Caco-2 (cell line): ENCODE data around the gene SLC25A31. TPM values are rescaled to one million over a fixed set of nuclear protein-coding genes. Genes with fewer than 3 reads are reported as not detected.

ENCODE experiments used
- BruUV-seq: library from RNA; stranded (reverse); fragments of 400-500 nt; replicated peaks from 2 replicates; lab custom pipeline; 2021; lab: Mats Ljungman, UMichigan
- CTCF ChIA-PET: fragments of 300-600 bp; sonication (Branson Sonifier 250); formaldehyde crosslinking; loops from one replicate; lab custom pipeline; 2022; ENCODE audit warnings: antibody characterized with exemption; lab: Charles Lee
- POLR2A ChIA-PET: fragments of 300-600 bp; sonication (Branson Sonifier 250); formaldehyde crosslinking; loops from one replicate; lab custom pipeline; 2022; ENCODE audit warnings: antibody characterized with exemption; lab: Charles Lee
- DNase-seq, 2 experiments: peaks; one replicate each; pipeline versions ENCODE4 v3.0.0 to v3.0.0-alpha.2; 2020 to 2022
- H3K27me3 ChIP-seq: replicated peaks from 2 replicates; pipeline ENCODE4 v1.6.0; 2011; ENCODE audit warnings: low read length; ENCODE audit not compliant: control insufficient read depth, insufficient read depth
- H3K36me3 ChIP-seq: 2 replicates; pipeline ENCODE4 v1.5.1; 2011; ENCODE audit warnings: low read length; ENCODE audit not compliant: control insufficient read depth, insufficient read depth
- H3K4me1 ChIP-seq: fragments of 250-450 bp; sonication (Bioruptor Pico); 2 replicates; pipeline ENCODE4 v1.5.1; 2020; ENCODE audit warnings: mild to moderate bottlenecking
- H3K4me3 ChIP-seq: 2 replicates; pipeline ENCODE4 v1.5.1; 2011; ENCODE audit warnings: low read depth, mild to moderate bottlenecking, control low read depth, low read length
- H3K9me3 ChIP-seq: fragments of 250-450 bp; sonication (Bioruptor Pico); 2 replicates; pipeline ENCODE4 v1.5.1; 2020; ENCODE audit warnings: mild to moderate bottlenecking, moderate library complexity
- H3K27ac Mint-ChIP-seq: one replicate; pipeline ENCODE4 v1.8.0; 2022; ENCODE audit warnings: mixed read lengths; ENCODE audit not compliant: unreplicated experiment
- H3K27me3 Mint-ChIP-seq: one replicate; pipeline ENCODE4 v1.8.0; 2022; ENCODE audit warnings: mixed read lengths; ENCODE audit not compliant: insufficient read depth, unreplicated experiment
- H3K36me3 Mint-ChIP-seq: one replicate; pipeline ENCODE4 v1.8.0; 2022; ENCODE audit warnings: mild to moderate bottlenecking, mixed read lengths; ENCODE audit not compliant: insufficient read depth, unreplicated experiment
- H3K4me1 Mint-ChIP-seq: one replicate; pipeline ENCODE4 v1.8.0; 2022; ENCODE audit warnings: low read depth, mixed read lengths; ENCODE audit not compliant: unreplicated experiment
- H3K4me3 Mint-ChIP-seq: one replicate; pipeline ENCODE4 v1.8.0; 2022; ENCODE audit warnings: mild to moderate bottlenecking, moderate library complexity, mixed read lengths; ENCODE audit not compliant: unreplicated experiment
- H3K9me3 Mint-ChIP-seq: one replicate; pipeline ENCODE4 v1.8.0; 2022; ENCODE audit warnings: mixed read lengths; ENCODE audit not compliant: unreplicated experiment
- CTCF ChIP-seq, 2 experiments: fragments of 200-600 bp in 1 of 2; IDR thresholded peaks; 1 replicate in 1 of 2; 2 replicates in 1 of 2; pipeline versions ENCODE4 v1.5.1 to v1.8.0; 2011 to 2022; ENCODE audit warnings: antibody characterized with exemption in 1 of 2, control low read depth in 1 of 2, inconsistent platforms in 1 of 2, low read depth in 1 of 2, low read length in 1 of 2, mild to moderate bottlenecking in 1 of 2, moderate library complexity in 1 of 2; ENCODE audit not compliant: insufficient read depth in 1 of 2, severe bottlenecking in 1 of 2, unreplicated experiment in 1 of 2
- intact Hi-C: fragments of 100-400 bp; cut with micrococcal nuclease; formaldehyde crosslinking; loops from one replicate; pipeline ENCODE4 v1.10.0; 2022; ENCODE audit not compliant: unreplicated experiment
- total RNA-seq: library from RNA; stranded (reverse); gene quantifications from 2 replicates; pipeline ENCODE4 v1.2.3, GENCODE V29; 2022

Gene SLC25A31
- total RNA-seq, 1 experiment from 2014 or later, result not detected

- Mint-ChIP-seq H3K27ac (no peak overlapping the region), H3K4me3 (no peak overlapping the region), H3K27me3 (peaks cover 10% of the 10 kb centered on the region), H3K9me3 (peaks cover 14% of the 10 kb centered on the region), H3K4me1 (no peaks in the 10 kb centered on the region), H3K36me3 (no peaks in the 10 kb centered on the region)
- no peak for DNase-seq
- CTCF ChIA-PET, result interaction anchor here (0.7 kb wide), 1 partner anchor 15 kb away, joined by 3 read pairs; no protein-coding TSS in a partner anchor
- Histone ChIP-seq H3K4me3 (no peak overlapping the region), H3K27me3 (no peaks in the 10 kb centered on the region), H3K36me3 (no peaks in the 10 kb centered on the region), H3K4me1 (no peaks in the 10 kb centered on the region), H3K9me3 (peaks cover 11% of the 10 kb centered on the region; the same call in 1 of the 2 replicates)
- no TSS peak for BruUV-seq
- no peak for TF ChIP-seq CTCF (IDR thresholded peaks at IDR 0.05; ENCODE audit: insufficient read depth in 1 of 2, low read depth in 1 of 2, low read length in 1 of 2, severe bottlenecking in 1 of 2, unreplicated experiment in 1 of 2)
- POLR2A ChIA-PET, result no interaction called here
- intact Hi-C loops, result no loop called here
Observed at GRCh38 chr4:127747883-127748282, 17.7 kb downstream of the SLC25A31 start.

GRCh38 chr4:127748957-127749356 is 18.8 kb downstream of the SLC25A31 start:
- BruUV-seq, result no TSS peak
- Mint-ChIP-seq H3K9me3 (peaks cover 11% of the 10 kb centered on the region), H3K4me3 (no peak overlapping the region), H3K4me1 (no peaks in the 10 kb centered on the region), H3K27ac (no peak overlapping the region), H3K36me3 (no peaks in the 10 kb centered on the region), H3K27me3 (peaks cover 13% of the 10 kb centered on the region)
- no peaks in the 10 kb centered on the region for H3K4me1 ChIP-seq
- intact Hi-C loops, result no loop called here
- ChIA-PET CTCF (no interaction called here), POLR2A (no interaction called here)
- no peak overlapping the region for H3K4me3 ChIP-seq
- no peak for DNase-seq
- H3K9me3 ChIP-seq, result peaks cover 11% of the 10 kb centered on the region; the same call in 1 of the 2 replicates
- no peaks in the 10 kb centered on the region for H3K27me3 ChIP-seq
- no peak for TF ChIP-seq CTCF (IDR thresholded peaks at IDR 0.05; ENCODE audit: insufficient read depth in 1 of 2, low read depth in 1 of 2, low read length in 1 of 2, severe bottlenecking in 1 of 2, unreplicated experiment in 1 of 2)
- no peaks in the 10 kb centered on the region for H3K36me3 ChIP-seq

GRCh38 chr4:127756906-127757305 is 26.7 kb downstream of the SLC25A31 start:
- POLR2A ChIA-PET, result no interaction called here
- no peaks in the 10 kb centered on the region for H3K4me1 Mint-ChIP-seq
- Histone ChIP-seq H3K27me3 (no peaks in the 10 kb centered on the region), H3K9me3 (no peaks in the 10 kb centered on the region; the same call in 1 of the 2 replicates), H3K36me3 (no peaks in the 10 kb centered on the region), H3K4me3 (no peak overlapping the region), H3K4me1 (no peaks in the 10 kb centered on the region)
- TF ChIP-seq CTCF (IDR thresholded peaks at IDR 0.05; ENCODE audit: insufficient read depth in 1 of 2, low read depth in 1 of 2, low read length in 1 of 2, severe bottlenecking in 1 of 2, unreplicated experiment in 1 of 2), result no peak
- no peak overlapping the region for H3K4me3 Mint-ChIP-seq
- BruUV-seq, result no TSS peak
- intact Hi-C loops, result no loop called here
- H3K9me3 Mint-ChIP-seq, result no peaks in the 10 kb centered on the region
- no peak for DNase-seq
- H3K27ac Mint-ChIP-seq, result no peak overlapping the region
- CTCF ChIA-PET, result no interaction called here
- H3K27me3 Mint-ChIP-seq, result peaks cover 8% of the 10 kb centered on the region
- H3K36me3 Mint-ChIP-seq, result no peaks in the 10 kb centered on the region
